ENCODE results near the gene LAMTOR1. TPM values are rescaled to one million over a fixed set of nuclear protein-coding genes. Genes with fewer than 3 reads are reported as not detected.

The LAMTOR1 gene
- total RNA-seq, 1 donor from 2014 or later, result 79.2 TPM

- Histone ChIP-seq H3K4me3 (ENCODE audit: low read depth, low read length) (no peak overlapping the region), H3K27me3 (ENCODE audit: control insufficient read depth, insufficient read depth, low read length) (no peaks in the 10 kb centered on the region), H3K36me3 (ENCODE audit: control insufficient read depth, insufficient read depth, low read length) (no peaks in the 10 kb centered on the region)
- TF ChIP-seq CTCF (IDR thresholded peaks at IDR 0.05; ENCODE audit: insufficient read depth, low read length, severe bottlenecking), result no peak
- DNase-seq (ENCODE audit: low read depth) (peak; percentile 93), FAIRE-seq (no peak)
Observed at GRCh38 chr11:72141066-72141465, 38.0 kb upstream of the LAMTOR1 start.

DNA sequence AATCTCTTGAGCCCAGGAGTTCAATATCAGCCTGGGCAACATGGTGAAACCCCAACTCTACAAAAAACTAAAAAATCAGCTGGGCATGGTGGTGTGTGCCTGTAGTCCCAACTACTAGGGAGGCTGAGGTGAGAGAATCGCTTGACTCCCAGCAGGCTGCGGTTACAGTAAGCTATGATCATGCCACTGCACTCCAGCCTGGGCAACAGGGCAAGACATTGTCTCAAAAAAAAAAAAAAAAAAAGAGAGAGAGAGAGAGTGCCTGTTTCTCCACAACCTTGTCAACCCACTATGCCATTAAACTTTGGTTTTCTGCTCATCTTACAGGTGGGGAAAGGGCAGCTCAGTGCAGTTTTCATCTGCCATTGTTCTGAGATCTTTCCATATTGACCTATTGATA is 37.6 kb upstream of the LAMTOR1 start:
- TF ChIP-seq CTCF (IDR thresholded peaks at IDR 0.05; ENCODE audit: insufficient read depth, low read length, severe bottlenecking), result no peak
- Histone ChIP-seq H3K27me3 (ENCODE audit: control insufficient read depth, insufficient read depth, low read length) (no peaks in the 10 kb centered on the region), H3K4me3 (ENCODE audit: low read depth, low read length) (no peak overlapping the region), H3K36me3 (ENCODE audit: control insufficient read depth, insufficient read depth, low read length) (no peaks in the 10 kb centered on the region)
- FAIRE-seq, result no peak
- no peak for DNase-seq (ENCODE audit: low read depth)

DNA sequence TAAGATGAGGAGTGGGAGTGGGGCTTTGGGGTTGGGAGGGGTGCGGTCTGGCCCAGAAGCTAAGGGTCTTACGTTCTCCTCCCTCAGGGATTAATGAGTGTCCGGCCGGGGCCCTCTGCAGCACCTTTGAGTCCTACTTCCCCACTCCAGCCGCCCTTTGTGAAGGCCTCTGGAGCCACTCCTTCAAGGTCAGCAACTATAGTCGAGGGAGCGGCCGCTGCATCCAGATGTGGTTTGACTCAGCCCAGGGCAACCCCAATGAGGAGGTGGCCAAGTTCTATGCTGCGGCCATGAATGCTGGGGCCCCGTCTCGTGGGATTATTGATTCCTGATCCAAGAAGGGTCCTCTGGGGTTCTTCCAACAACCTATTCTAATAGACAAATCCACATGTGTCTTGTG is 36.4 kb upstream of the LAMTOR1 start:
- Histone ChIP-seq H3K36me3 (ENCODE audit: control insufficient read depth, insufficient read depth, low read length) (no peaks in the 10 kb centered on the region), H3K4me3 (ENCODE audit: low read depth, low read length) (no peak overlapping the region), H3K27me3 (ENCODE audit: control insufficient read depth, insufficient read depth, low read length) (no peaks in the 10 kb centered on the region)
- no peak for TF ChIP-seq CTCF (IDR thresholded peaks at IDR 0.05; ENCODE audit: insufficient read depth, low read length, severe bottlenecking)
- no peak for FAIRE-seq
- no peak for DNase-seq (ENCODE audit: low read depth)

DNA sequence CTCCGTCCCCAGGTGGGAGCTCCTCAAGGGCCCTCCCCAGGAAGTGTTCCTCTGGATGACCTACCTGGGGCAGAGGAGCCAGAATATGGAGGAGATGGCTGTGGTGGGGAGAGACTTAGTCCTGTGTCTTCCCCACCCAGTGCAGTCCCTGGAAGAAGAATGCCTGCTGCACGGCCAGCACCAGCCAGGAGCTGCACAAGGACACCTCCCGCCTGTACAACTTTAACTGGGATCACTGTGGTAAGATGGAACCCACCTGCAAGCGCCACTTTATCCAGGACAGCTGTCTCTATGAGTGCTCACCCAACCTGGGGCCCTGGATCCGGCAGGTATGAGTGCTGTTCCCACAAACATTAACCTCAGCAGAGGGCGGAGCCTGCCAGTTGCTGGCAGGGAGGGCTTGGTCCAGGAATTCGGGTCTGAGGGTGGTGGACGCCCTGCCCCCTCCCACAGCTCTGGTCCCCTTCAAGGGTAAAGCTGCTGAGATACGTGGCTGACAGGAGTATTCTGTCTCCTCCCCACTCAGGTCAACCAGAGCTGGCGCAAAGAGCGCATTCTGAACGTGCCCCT is 35.8 kb upstream of the LAMTOR1 start:
- Histone ChIP-seq H3K27me3 (ENCODE audit: control insufficient read depth, insufficient read depth, low read length) (no peaks in the 10 kb centered on the region), H3K4me3 (ENCODE audit: low read depth, low read length) (no peak overlapping the region), H3K36me3 (ENCODE audit: control insufficient read depth, insufficient read depth, low read length) (no peaks in the 10 kb centered on the region)
- no peak for TF ChIP-seq CTCF (IDR thresholded peaks at IDR 0.05; ENCODE audit: insufficient read depth, low read length, severe bottlenecking)
- FAIRE-seq (no peak), DNase-seq (ENCODE audit: low read depth) (no peak)

GRCh38 chr11:72136684-72137262 is 33.7 kb upstream of the LAMTOR1 start:
- H3K4me3 ChIP-seq (ENCODE audit: low read depth, low read length), result no peak overlapping the region
- FAIRE-seq, result no peak
- DNase-seq (ENCODE audit: low read depth), result no peak
- H3K27me3 ChIP-seq (ENCODE audit: control insufficient read depth, insufficient read depth, low read length), result no peaks in the 10 kb centered on the region
- no peaks in the 10 kb centered on the region for H3K36me3 ChIP-seq (ENCODE audit: control insufficient read depth, insufficient read depth, low read length)
- no peak for TF ChIP-seq CTCF (IDR thresholded peaks at IDR 0.05; ENCODE audit: insufficient read depth, low read length, severe bottlenecking)

All from bronchial epithelial cell (primary cell).